K562 (cell line): ENCODE data around the gene U2SURP. TPM values are rescaled to one million over a fixed set of nuclear protein-coding genes. Genes with fewer than 3 reads are reported as not detected.

Experiments
- BRD9 ChIP-seq: fragments of 450-650 bp; IDR thresholded peaks from 2 replicates; pipeline ENCODE4 v1.6.1; 2018; ENCODE audit warnings: low read depth; ENCODE audit not compliant: partially characterized antibody
- SUPT5H ChIP-seq: fragments of 450-650 bp; IDR thresholded peaks from 2 replicates; pipeline ENCODE4 v1.6.1; 2016
- polyA plus RNA-seq, 8 experiments: library from polyadenylated mRNA; depleted of rRNA in 4 of 8; stranded (reverse) in 5 of 8; unstranded in 3 of 8; fragments of >200 nt; fragmentation: Nextera tagmentation in 2 of 8; fragmentation: Illumina TruSeq in 1 of 8; extraction: Ambion mirVana in 2 of 8; extraction: Trizol in 1 of 8; gene quantifications; 2 replicates each; pipeline versions ENCODE4 v1.2.1 to v1.2.3, GENCODE V29; 2011 to 2014; ENCODE audit warnings: inconsistent platforms in 1 of 8, missing spikeins in 1 of 8
- total RNA-seq, 7 experiments: library from RNA; depleted of rRNA in 6 of 7; stranded (reverse); fragments of >200 nt in 6 of 7; fragmentation: Illumina TruSeq in 2 of 7; extraction: Trizol in 2 of 7; gene quantifications; 2 replicates each; pipeline versions ENCODE4 v1.2.1 to v1.2.3, GENCODE V29; 2011 to 2021; ENCODE audit warnings: low replicate concordance in 1 of 7
- TF ChIP-seq, protein P1 (sequence below), 2 experiments: fragments of 450-650 bp in 1 of 2; sonication (generic) in 1 of 2; formaldehyde crosslinking in 1 of 2; IDR thresholded peaks; 2 replicates each; pipeline versions ENCODE4 v1.7.1 to v1.9.0; 2016 to 2022; ENCODE audit warnings: inconsistent platforms in 1 of 2, mild to moderate bottlenecking in 1 of 2, missing genetic modification reagents in 1 of 2
- TF ChIP-seq, protein P2 (sequence below), 2 experiments: fragments of 450-650 bp; IDR thresholded peaks; 2 replicates each; pipeline ENCODE4 v1.6.1; 2018; ENCODE audit warnings: mild to moderate bottlenecking in 2 of 2, low read depth in 1 of 2; ENCODE audit not compliant: partially characterized antibody in 2 of 2

The U2SURP gene
- total and polyA plus RNA-seq, 9 of the 15 experiments (the other 6 are each of a cell fraction or from before 2014, with no cell fraction given), result 128 to 322 (median 191) TPM

DNA sequence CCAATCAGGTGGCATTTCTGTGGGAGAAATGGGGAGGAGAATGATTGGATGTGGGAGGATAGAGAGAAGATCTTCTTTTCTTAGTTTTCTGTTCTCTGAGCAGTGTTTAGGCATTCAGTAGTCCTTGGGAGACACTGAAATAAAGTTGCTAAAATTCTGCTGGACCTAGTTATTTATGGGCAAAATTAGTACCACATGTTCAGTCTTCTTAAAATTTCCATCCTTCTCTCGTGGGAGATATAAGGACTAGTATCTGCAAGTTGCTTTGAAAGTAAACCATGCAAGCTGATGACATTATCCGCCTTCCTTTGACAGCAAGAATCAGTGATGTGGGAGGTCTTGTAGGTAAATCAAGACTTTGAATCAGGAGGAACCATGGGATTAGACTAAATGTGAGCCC, 98.3 kb downstream of the U2SURP start (continued):
- TF ChIP-seq, protein P1, sequence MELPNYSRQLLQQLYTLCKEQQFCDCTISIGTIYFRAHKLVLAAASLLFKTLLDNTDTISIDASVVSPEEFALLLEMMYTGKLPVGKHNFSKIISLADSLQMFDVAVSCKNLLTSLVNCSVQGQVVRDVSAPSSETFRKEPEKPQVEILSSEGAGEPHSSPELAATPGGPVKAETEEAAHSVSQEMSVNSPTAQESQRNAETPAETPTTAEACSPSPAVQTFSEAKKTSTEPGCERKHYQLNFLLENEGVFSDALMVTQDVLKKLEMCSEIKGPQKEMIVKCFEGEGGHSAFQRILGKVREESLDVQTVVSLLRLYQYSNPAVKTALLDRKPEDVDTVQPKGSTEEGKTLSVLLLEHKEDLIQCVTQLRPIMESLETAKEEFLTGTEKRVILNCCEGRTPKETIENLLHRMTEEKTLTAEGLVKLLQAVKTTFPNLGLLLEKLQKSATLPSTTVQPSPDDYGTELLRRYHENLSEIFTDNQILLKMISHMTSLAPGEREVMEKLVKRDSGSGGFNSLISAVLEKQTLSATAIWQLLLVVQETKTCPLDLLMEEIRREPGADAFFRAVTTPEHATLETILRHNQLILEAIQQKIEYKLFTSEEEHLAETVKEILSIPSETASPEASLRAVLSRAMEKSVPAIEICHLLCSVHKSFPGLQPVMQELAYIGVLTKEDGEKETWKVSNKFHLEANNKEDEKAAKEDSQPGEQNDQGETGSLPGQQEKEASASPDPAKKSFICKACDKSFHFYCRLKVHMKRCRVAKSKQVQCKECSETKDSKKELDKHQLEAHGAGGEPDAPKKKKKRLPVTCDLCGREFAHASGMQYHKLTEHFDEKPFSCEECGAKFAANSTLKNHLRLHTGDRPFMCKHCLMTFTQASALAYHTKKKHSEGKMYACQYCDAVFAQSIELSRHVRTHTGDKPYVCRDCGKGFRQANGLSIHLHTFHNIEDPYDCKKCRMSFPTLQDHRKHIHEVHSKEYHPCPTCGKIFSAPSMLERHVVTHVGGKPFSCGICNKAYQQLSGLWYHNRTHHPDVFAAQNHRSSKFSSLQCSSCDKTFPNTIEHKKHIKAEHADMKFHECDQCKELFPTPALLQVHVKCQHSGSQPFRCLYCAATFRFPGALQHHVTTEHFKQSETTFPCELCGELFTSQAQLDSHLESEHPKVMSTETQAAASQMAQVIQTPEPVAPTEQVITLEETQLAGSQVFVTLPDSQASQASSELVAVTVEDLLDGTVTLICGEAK (IDR thresholded peaks at IDR 0.05), result no peak
- TF ChIP-seq, protein P1 (CRISPR knock-in tag; IDR thresholded peaks at IDR 0.05), result no peak
- TF ChIP-seq, protein P2, sequence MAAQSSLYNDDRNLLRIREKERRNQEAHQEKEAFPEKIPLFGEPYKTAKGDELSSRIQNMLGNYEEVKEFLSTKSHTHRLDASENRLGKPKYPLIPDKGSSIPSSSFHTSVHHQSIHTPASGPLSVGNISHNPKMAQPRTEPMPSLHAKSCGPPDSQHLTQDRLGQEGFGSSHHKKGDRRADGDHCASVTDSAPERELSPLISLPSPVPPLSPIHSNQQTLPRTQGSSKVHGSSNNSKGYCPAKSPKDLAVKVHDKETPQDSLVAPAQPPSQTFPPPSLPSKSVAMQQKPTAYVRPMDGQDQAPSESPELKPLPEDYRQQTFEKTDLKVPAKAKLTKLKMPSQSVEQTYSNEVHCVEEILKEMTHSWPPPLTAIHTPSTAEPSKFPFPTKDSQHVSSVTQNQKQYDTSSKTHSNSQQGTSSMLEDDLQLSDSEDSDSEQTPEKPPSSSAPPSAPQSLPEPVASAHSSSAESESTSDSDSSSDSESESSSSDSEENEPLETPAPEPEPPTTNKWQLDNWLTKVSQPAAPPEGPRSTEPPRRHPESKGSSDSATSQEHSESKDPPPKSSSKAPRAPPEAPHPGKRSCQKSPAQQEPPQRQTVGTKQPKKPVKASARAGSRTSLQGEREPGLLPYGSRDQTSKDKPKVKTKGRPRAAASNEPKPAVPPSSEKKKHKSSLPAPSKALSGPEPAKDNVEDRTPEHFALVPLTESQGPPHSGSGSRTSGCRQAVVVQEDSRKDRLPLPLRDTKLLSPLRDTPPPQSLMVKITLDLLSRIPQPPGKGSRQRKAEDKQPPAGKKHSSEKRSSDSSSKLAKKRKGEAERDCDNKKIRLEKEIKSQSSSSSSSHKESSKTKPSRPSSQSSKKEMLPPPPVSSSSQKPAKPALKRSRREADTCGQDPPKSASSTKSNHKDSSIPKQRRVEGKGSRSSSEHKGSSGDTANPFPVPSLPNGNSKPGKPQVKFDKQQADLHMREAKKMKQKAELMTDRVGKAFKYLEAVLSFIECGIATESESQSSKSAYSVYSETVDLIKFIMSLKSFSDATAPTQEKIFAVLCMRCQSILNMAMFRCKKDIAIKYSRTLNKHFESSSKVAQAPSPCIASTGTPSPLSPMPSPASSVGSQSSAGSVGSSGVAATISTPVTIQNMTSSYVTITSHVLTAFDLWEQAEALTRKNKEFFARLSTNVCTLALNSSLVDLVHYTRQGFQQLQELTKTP (IDR thresholded peaks at IDR 0.05; ENCODE audit: low read depth in 1 of 2, partially characterized antibody in 2 of 2), result no peak
- TF ChIP-seq SUPT5H (no peak), BRD9 (no peak)
